ENCODE results near the gene VPS39.

- TF ChIP-seq POLR2AphosphoS5 (IDR thresholded peaks at IDR 0.05; ENCODE audit: low read depth, low read length) (no peak), FOXP2 (optimal IDR thresholded peaks at IDR 0.05; ENCODE audit: borderline replicate concordance, extremely low read depth, extremely low read length, insufficient read depth) (no peak)
Measured at GRCh38 chr15:42151736-42152135, 56.4 kb downstream of the VPS39 start.
